ENCODE measurements around the gene CNR1.

DNA sequence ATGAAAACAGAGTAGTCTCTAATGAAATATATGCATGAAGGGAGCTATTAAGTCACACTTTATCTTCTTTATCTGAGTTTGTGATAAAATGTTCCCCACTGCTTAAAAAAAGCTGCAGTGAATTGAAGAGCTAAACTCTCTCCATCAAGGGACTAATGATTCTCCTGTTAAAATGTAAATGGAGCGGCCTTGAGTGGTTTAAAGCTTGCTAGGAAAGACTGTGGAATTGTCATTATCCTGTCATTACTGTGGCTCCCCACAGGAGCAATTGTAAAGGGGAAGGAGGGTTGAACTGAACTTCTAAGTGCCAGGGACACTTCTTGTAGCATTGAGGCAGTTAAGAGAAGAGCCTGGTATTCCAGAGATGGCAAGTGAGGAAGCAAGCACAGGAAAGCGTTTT lies 17.3 kb upstream of the CNR1 start:
- TF ChIP-seq JUND (IDR thresholded peaks at IDR 0.05) (no peak), EZH2phosphoT487 (IDR thresholded peaks at IDR 0.05; ENCODE audit: borderline replicate concordance) (no peak), MAX (IDR thresholded peaks at IDR 0.05) (no peak), RAD21 (IDR thresholded peaks at IDR 0.05; ENCODE audit: low read depth) (no peak), YY1 (IDR thresholded peaks at IDR 0.05; ENCODE audit: extremely low read depth, insufficient replicate concordance, low read depth, low read length) (no peak), EZH2 (IDR thresholded peaks at IDR 0.05) (no peak)
- TF ChIP-seq, protein P1, sequence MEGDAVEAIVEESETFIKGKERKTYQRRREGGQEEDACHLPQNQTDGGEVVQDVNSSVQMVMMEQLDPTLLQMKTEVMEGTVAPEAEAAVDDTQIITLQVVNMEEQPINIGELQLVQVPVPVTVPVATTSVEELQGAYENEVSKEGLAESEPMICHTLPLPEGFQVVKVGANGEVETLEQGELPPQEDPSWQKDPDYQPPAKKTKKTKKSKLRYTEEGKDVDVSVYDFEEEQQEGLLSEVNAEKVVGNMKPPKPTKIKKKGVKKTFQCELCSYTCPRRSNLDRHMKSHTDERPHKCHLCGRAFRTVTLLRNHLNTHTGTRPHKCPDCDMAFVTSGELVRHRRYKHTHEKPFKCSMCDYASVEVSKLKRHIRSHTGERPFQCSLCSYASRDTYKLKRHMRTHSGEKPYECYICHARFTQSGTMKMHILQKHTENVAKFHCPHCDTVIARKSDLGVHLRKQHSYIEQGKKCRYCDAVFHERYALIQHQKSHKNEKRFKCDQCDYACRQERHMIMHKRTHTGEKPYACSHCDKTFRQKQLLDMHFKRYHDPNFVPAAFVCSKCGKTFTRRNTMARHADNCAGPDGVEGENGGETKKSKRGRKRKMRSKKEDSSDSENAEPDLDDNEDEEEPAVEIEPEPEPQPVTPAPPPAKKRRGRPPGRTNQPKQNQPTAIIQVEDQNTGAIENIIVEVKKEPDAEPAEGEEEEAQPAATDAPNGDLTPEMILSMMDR (IDR thresholded peaks at IDR 0.05 in 2 of 3, conservative IDR thresholded peaks at IDR 0.05 in 1 of 3; ENCODE audit: borderline replicate concordance in 1 of 3, insufficient read depth in 1 of 3, low read depth in 2 of 3, low read length in 2 of 3), result no peak

Measured in HCT116 (cell line).